Measurements from ENCODE around the gene GTSE1. TPM values are rescaled to one million over a fixed set of nuclear protein-coding genes. Genes with fewer than 3 reads are reported as not detected.

GTSE1 gene
- total RNA-seq, 1 donor from 2014 or later = 7.2 TPM

- TF ChIP-seq CTCF (IDR thresholded peaks at IDR 0.05) = no peak
- H3K4me1 Mint-ChIP-seq (ENCODE audit: low read depth) = no peaks in the 10 kb centered on the region
- H3K27me3 Mint-ChIP-seq (ENCODE audit: low read depth) = no peaks in the 10 kb centered on the region
- H3K4me3 Mint-ChIP-seq (ENCODE audit: unreplicated experiment) = no peak overlapping the region
- no peak overlapping the region for H3K27ac Mint-ChIP-seq (ENCODE audit: unreplicated experiment)
- H3K36me3 Mint-ChIP-seq (ENCODE audit: low read depth) = peaks cover 7% of the 10 kb centered on the region
- H3K9me3 Mint-ChIP-seq (ENCODE audit: low read depth) = no peaks in the 10 kb centered on the region
- DNase-seq (ENCODE audit: low spot score) = peak; percentile 87
Observed at GRCh38 chr22:46363611-46364321, 67.1 kb downstream of the GTSE1 start.

DNA sequence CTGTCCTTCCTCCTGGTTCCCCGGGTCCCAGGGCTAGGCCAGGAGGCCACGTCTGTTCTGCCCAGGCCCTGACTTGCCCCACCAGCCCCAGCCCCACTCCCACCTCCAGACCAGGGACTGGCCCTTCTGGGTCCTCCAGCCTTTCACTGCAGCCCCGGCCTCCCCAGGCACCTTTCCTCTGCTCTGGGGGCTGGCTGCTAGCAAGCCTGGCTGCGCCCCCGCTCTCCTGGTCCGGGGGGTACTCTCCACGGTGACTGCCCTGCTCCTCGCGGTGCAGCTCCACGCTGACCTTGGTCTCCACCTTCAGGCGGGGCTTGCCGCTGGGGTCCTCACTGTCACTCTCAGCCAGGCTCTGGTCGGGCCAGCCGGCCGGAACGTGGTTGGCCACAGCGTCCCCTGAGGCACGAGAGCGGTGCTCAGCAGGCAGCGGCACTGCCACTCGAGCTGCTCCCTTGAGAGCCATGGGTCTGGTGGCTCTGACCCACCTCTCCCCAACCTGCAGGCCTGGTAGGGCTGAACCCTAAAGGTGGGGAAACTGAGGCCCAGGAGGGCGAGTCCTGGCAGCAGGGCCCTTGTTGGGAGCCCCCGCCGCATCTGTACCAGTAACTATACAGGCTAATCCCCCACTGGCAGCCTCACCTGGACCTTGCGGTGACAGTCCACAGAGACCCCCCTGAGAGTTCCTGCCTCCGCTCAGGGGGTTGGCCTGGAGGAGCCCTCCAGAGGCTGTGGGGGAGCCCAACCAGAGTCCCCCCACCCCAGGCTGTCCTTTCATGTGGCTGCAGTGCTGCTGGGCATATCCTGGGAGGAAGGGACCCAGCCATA lies 67.9 kb downstream of the GTSE1 start:
- no peak overlapping the region for H3K27ac Mint-ChIP-seq (ENCODE audit: unreplicated experiment)
- no peak for DNase-seq (ENCODE audit: low spot score)
- H3K36me3 Mint-ChIP-seq (ENCODE audit: low read depth) = peaks cover 7% of the 10 kb centered on the region
- no peaks in the 10 kb centered on the region for H3K27me3 Mint-ChIP-seq (ENCODE audit: low read depth)
- no peaks in the 10 kb centered on the region for H3K4me1 Mint-ChIP-seq (ENCODE audit: low read depth)
- no peaks in the 10 kb centered on the region for H3K9me3 Mint-ChIP-seq (ENCODE audit: low read depth)
- no peak for TF ChIP-seq CTCF (IDR thresholded peaks at IDR 0.05)
- H3K4me3 Mint-ChIP-seq (ENCODE audit: unreplicated experiment) = no peak overlapping the region

DNA sequence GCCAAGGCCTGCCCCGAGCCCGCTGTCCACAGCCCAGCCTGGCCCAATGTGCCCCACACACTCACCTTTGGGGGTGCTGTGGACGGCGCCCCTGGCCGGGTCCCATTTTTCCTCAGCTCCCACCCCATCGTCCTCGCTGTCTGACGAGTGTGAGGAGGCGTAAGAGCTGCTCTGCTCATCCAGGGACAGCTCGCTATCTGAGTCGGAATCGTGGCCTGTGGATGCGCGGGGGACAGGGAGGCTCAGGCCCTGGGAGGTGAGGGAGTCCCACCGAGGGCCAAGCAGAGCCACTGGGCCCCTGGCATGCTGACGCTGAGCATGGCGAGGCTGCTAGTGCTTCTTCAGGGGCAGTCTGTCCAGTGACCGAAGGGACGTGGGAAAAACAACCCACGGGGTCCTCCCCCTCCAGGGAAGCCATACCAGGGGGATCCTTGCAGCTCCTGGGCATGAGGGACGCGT lies 68.5 kb downstream of the GTSE1 start:
- H3K36me3 Mint-ChIP-seq (ENCODE audit: low read depth) = peaks cover 7% of the 10 kb centered on the region
- H3K9me3 Mint-ChIP-seq (ENCODE audit: low read depth) = no peaks in the 10 kb centered on the region
- H3K27ac Mint-ChIP-seq (ENCODE audit: unreplicated experiment) = no peak overlapping the region
- DNase-seq (ENCODE audit: low spot score) = no peak
- H3K4me1 Mint-ChIP-seq (ENCODE audit: low read depth) = no peaks in the 10 kb centered on the region
- no peaks in the 10 kb centered on the region for H3K27me3 Mint-ChIP-seq (ENCODE audit: low read depth)
- H3K4me3 Mint-ChIP-seq (ENCODE audit: unreplicated experiment) = no peak overlapping the region
- TF ChIP-seq CTCF (IDR thresholded peaks at IDR 0.05) = no peak

DNA sequence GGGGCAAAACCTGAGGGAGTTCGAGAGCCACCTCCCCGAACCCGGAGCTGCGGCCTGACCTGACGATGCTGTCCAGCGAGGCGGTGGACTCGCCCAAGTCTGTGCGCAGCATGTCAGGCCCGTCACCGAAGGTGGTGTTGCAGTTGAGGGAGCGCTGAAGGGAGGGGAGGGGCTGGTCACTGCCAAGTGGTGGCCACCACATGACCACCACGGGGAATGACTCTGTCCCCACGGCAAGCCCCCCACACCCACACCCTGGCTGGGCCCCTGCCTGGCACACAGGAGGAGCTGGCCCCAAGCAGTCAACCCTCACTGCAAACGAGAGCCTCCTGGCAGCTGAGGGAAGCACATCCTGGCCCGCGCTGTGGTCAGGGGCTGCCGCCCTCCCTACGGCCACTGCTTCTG lies 69.7 kb downstream of the GTSE1 start:
- peaks cover 3% of the 10 kb centered on the region for H3K36me3 Mint-ChIP-seq (ENCODE audit: low read depth)
- H3K4me1 Mint-ChIP-seq (ENCODE audit: low read depth) = no peaks in the 10 kb centered on the region
- no peak for DNase-seq (ENCODE audit: low spot score)
- H3K27ac Mint-ChIP-seq (ENCODE audit: unreplicated experiment) = no peak overlapping the region
- no peak overlapping the region for H3K4me3 Mint-ChIP-seq (ENCODE audit: unreplicated experiment)
- H3K27me3 Mint-ChIP-seq (ENCODE audit: low read depth) = no peaks in the 10 kb centered on the region
- TF ChIP-seq CTCF (IDR thresholded peaks at IDR 0.05) = no peak
- H3K9me3 Mint-ChIP-seq (ENCODE audit: low read depth) = no peaks in the 10 kb centered on the region

DNA sequence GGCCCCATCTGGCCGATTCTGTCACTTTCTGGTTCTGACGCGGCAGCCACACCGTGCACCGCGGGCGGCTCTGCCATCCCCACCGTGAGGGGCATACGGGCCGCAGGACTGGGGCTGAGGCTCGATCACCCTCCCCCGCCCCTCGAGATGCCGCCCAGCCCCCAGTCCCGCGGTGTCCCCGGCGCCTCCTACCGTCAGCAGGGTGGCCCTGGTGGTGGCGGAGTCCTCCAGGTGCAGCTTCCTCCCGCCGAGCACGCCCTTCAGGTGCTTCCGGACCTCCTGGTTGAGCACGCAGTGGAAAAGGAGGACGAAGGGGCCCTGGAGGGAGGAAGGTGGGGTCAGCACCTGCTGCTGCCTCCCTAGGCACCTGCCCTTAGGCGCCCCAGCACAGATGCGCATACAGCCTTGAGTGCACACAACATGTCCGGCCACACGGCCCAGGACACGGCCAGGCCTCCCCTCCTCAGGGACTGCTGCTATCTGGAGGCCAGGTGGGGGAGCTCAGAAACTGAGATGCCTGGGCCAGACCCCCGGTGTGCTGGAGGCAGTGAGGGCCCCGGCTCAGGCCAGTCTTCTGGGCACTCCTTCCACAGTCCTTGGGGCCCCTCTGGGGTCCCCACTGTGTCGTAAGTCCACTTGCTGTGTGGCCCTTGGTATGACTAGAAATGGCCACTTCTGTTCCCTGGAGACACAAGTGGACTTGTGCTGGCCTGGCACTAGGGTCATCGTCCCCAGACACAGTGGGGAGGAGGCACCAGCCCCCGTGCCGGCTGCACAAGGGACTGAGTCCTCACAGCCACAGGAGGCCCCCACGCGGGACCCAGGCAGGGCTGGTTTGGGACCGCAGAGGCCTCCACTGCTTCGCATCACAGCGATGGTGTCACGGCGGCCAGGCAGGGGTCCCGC lies 70.4 kb downstream of the GTSE1 start:
- DNase-seq (ENCODE audit: low spot score) = no peak
- H3K4me1 Mint-ChIP-seq (ENCODE audit: low read depth) = no peaks in the 10 kb centered on the region
- TF ChIP-seq CTCF (IDR thresholded peaks at IDR 0.05) = no peak
- H3K9me3 Mint-ChIP-seq (ENCODE audit: low read depth) = no peaks in the 10 kb centered on the region
- H3K27ac Mint-ChIP-seq (ENCODE audit: unreplicated experiment) = no peak overlapping the region
- peaks cover 3% of the 10 kb centered on the region for H3K36me3 Mint-ChIP-seq (ENCODE audit: low read depth)
- no peak overlapping the region for H3K4me3 Mint-ChIP-seq (ENCODE audit: unreplicated experiment)
- H3K27me3 Mint-ChIP-seq (ENCODE audit: low read depth) = no peaks in the 10 kb centered on the region
